Type B pancreatic cell (in vitro differentiated cells): ENCODE results near the gene KCNN2. TPM values are rescaled to one million over a fixed set of nuclear protein-coding genes. Genes with fewer than 3 reads are reported as not detected.
A peak's percentile ranks its signal among the peaks of the same experiment; 100 is the strongest.

Source experiments
- DNase-seq: peaks from one replicate; pipeline ENCODE4 v3.0.0; 2021; ENCODE audit warnings: mixed read lengths; ENCODE audit not compliant: unreplicated experiment; ENCODE audit errors: extremely low spot score
- H3K27ac Mint-ChIP-seq: 2 replicates; pipeline ENCODE4 v1.8.0; 2021; ENCODE audit warnings: mild to moderate bottlenecking, mixed read lengths
- H3K27me3 Mint-ChIP-seq: 2 replicates; pipeline ENCODE4 v1.8.0; 2021; ENCODE audit warnings: mixed read lengths
- H3K36me3 Mint-ChIP-seq: 2 replicates; pipeline ENCODE4 v1.8.0; 2021; ENCODE audit warnings: mixed read lengths
- H3K4me1 Mint-ChIP-seq: one replicate; pipeline ENCODE4 v1.8.0; 2021; ENCODE audit warnings: mixed read lengths; ENCODE audit not compliant: unreplicated experiment
- H3K4me3 Mint-ChIP-seq: 2 replicates; pipeline ENCODE4 v1.8.0; 2021; ENCODE audit warnings: mild to moderate bottlenecking, mixed read lengths
- H3K9me3 Mint-ChIP-seq: 2 replicates; pipeline ENCODE4 v1.8.0; 2021; ENCODE audit warnings: mixed read lengths
- CTCF ChIP-seq: fragments of 200-600 bp; sonication (generic); conservative IDR thresholded peaks from 2 replicates; pipeline ENCODE4 v1.5.0; 2021; ENCODE audit warnings: antibody characterized with exemption, mild to moderate bottlenecking
- long read RNA-seq: library from polyadenylated mRNA; unstranded; transcript quantifications from one replicate; pipeline ENCODE4 v2.0.0, GENCODE V29; 2020
- total RNA-seq: library from RNA; stranded (reverse); gene quantifications from 2 replicates; pipeline ENCODE4 v1.2.1, GENCODE V29; 2021; ENCODE audit warnings: low replicate concordance

Gene KCNN2
- 12.5 and 15.4 TPM in 2 replicates for total RNA-seq
- long read RNA-seq, transcript KCNN2-201 (8 exons, 2,512 nt), result major isoform, 9 of 14 reads
- long read RNA-seq, partial matches to known transcripts, result 0 of 14 reads
- long read RNA-seq, other reads (novel, unspliced or antisense), result 4 of 14 reads

GRCh38 chr5:114361724-114362196, at the start of gene KCNN2:
Gene KCNN2, plus strand, starts transcription at chr5:114362070. Its CDS starts 70 bp downstream, at chr5:114362140.
- DNase-seq, result peak; percentile 89
- Mint-ChIP-seq H3K27ac (peak within 1 kb of the TSS; percentile 91), H3K27me3 (peaks cover 67% of the 10 kb centered on the region), H3K36me3 (peaks cover 3% of the 10 kb centered on the region), H3K4me1 (peaks cover 4% of the 10 kb centered on the region), H3K9me3 (no peaks in the 10 kb centered on the region), H3K4me3 (peak within 1 kb of the TSS; percentile 99)
- TF ChIP-seq CTCF, result no peak

GRCh38 chr5:114312658-114313057, 49.2 kb upstream of the KCNN2 start:
- Mint-ChIP-seq H3K27ac (no peak overlapping the region), H3K9me3 (no peaks in the 10 kb centered on the region), H3K36me3 (no peaks in the 10 kb centered on the region), H3K4me3 (no peak overlapping the region), H3K27me3 (peaks cover 3% of the 10 kb centered on the region), H3K4me1 (peaks cover 8% of the 10 kb centered on the region)
- no peak for DNase-seq
- no peak for TF ChIP-seq CTCF

GRCh38 chr5:114314061-114314460, 47.8 kb upstream of the KCNN2 start:
- peaks cover 3% of the 10 kb centered on the region for H3K27me3 Mint-ChIP-seq
- H3K9me3 Mint-ChIP-seq, result no peaks in the 10 kb centered on the region
- DNase-seq, result no peak
- no peak overlapping the region for H3K4me3 Mint-ChIP-seq
- no peaks in the 10 kb centered on the region for H3K36me3 Mint-ChIP-seq
- no peak overlapping the region for H3K27ac Mint-ChIP-seq
- no peak for TF ChIP-seq CTCF
- peaks cover 8% of the 10 kb centered on the region for H3K4me1 Mint-ChIP-seq

GRCh38 chr5:114316167-114316566, 45.7 kb upstream of the KCNN2 start:
- TF ChIP-seq CTCF, result no peak
- Mint-ChIP-seq H3K27me3 (peaks cover 3% of the 10 kb centered on the region), H3K36me3 (no peaks in the 10 kb centered on the region)

GRCh38 chr5:114317751-114318150, 44.1 kb upstream of the KCNN2 start:
- Mint-ChIP-seq H3K27ac (no peak overlapping the region), H3K36me3 (no peaks in the 10 kb centered on the region), H3K4me3 (no peak overlapping the region), H3K4me1 (peaks cover 4% of the 10 kb centered on the region), H3K9me3 (peaks cover 4% of the 10 kb centered on the region), H3K27me3 (peaks cover 3% of the 10 kb centered on the region)
- TF ChIP-seq CTCF, result no peak
- DNase-seq, result no peak

More at GRCh38 chr5:114316167-114316566, 45.7 kb upstream of the KCNN2 start:
- no peak for DNase-seq
- peaks cover 2% of the 10 kb centered on the region for H3K9me3 Mint-ChIP-seq
- H3K27ac Mint-ChIP-seq, result no peak overlapping the region
- H3K4me1 Mint-ChIP-seq, result peaks cover 4% of the 10 kb centered on the region
- H3K4me3 Mint-ChIP-seq, result no peak overlapping the region
